ENCODE data around the gene ZMYND12. TPM values are rescaled to one million over a fixed set of nuclear protein-coding genes. Genes with fewer than 3 reads are reported as not detected.
A peak's percentile ranks its signal among the peaks of the same experiment; 100 is the strongest.
"Not testable (repeated sequence)": the region's sequence is repeated elsewhere in the genome, so short reads cannot be mapped to it uniquely, and the experiment has no call there.

ZMYND12 gene
- 2.8 TPM for total RNA-seq
- long read RNA-seq, partial matches to known transcripts, result 1 of 1 reads
- long read RNA-seq, other reads (novel, unspliced or antisense), result 0 of 1 reads

GRCh38 chr1:42456010-42456753 lies at the start of gene ZMYND12, which contains the start of gene PPCS:
TSS of gene ZMYND12 (minus strand) at chr1:42456022. CDS start at chr1:42455997, 25 bp downstream.
TSS of gene PPCS (plus strand) at chr1:42456543. CDS start at chr1:42456566, 23 bp downstream.
- intact Hi-C loops (cut with DNase I), result no loop called here
- Histone ChIP-seq H3K4me1 (peaks cover 15% of the 10 kb centered on the region), H3K36me3 (peaks cover 34% of the 10 kb centered on the region), H3K9me3 (no peaks in the 10 kb centered on the region), H3K27ac (peak within 1 kb of the TSS; percentile 97), H3K27me3 (ENCODE audit: low read depth) (no peaks in the 10 kb centered on the region), H3K4me3 (peak within 1 kb of the TSS; percentile 98)
- ATAC-seq (peak; percentile 97 to 98), DNase-seq (peak; percentile 95)
- TF ChIP-seq CTCF (IDR thresholded peaks at IDR 0.05), result no peak

- H3K36me3 ChIP-seq, result no peaks in the 10 kb centered on the region
- H3K9me3 ChIP-seq, result peaks cover 54% of the 10 kb centered on the region
- intact Hi-C loops (cut with DNase I), result no loop called here
- DNase-seq, result no peak
- no peak for TF ChIP-seq CTCF (IDR thresholded peaks at IDR 0.05)
- no peaks in the 10 kb centered on the region for H3K4me1 ChIP-seq
- H3K27me3 ChIP-seq (ENCODE audit: low read depth), result no peaks in the 10 kb centered on the region
- no peak overlapping the region for H3K27ac ChIP-seq
- ATAC-seq, result no peak
- H3K4me3 ChIP-seq, result no peak overlapping the region
Measured at GRCh38 chr1:42504535-42505128, 48.8 kb upstream of the ZMYND12 start.

GRCh38 chr1:42502031-42502430 lies 46.2 kb upstream of the ZMYND12 start:
- peaks cover 41% of the 10 kb centered on the region for H3K9me3 ChIP-seq
- DNase-seq; H3K4me3 ChIP-seq; H3K27ac ChIP-seq; H3K27me3 ChIP-seq (ENCODE audit: low read depth); H3K4me1 ChIP-seq; intact Hi-C loops (cut with DNase I); ATAC-seq; H3K36me3 ChIP-seq: not testable (repeated sequence)

- Histone ChIP-seq H3K27ac (no peak overlapping the region), H3K9me3 (no peaks in the 10 kb centered on the region), H3K4me3 (no peak overlapping the region), H3K36me3 (peaks cover 9% of the 10 kb centered on the region), H3K27me3 (ENCODE audit: low read depth) (no peaks in the 10 kb centered on the region), H3K4me1 (no peaks in the 10 kb centered on the region)
- no peak for TF ChIP-seq CTCF (IDR thresholded peaks at IDR 0.05)
- ATAC-seq (no peak), DNase-seq (no peak)
- intact Hi-C loops (cut with DNase I), result no loop called here
Measured at GRCh38 chr1:42490237-42490636, 34.4 kb upstream of the ZMYND12 start.

- no peak for TF ChIP-seq CTCF (IDR thresholded peaks at IDR 0.05)
- intact Hi-C loops (cut with DNase I), result no loop called here
- no peak overlapping the region for H3K27ac ChIP-seq
- peaks cover 20% of the 10 kb centered on the region for H3K36me3 ChIP-seq
- H3K4me3 ChIP-seq, result no peak overlapping the region
- ATAC-seq (peak in 1 of 2 donors; percentile 55), DNase-seq (no peak)
- no peaks in the 10 kb centered on the region for H3K9me3 ChIP-seq
- no peaks in the 10 kb centered on the region for H3K27me3 ChIP-seq (ENCODE audit: low read depth)
- H3K4me1 ChIP-seq, result no peaks in the 10 kb centered on the region
Measured at GRCh38 chr1:42484382-42484781, 28.6 kb upstream of the ZMYND12 start.

- Histone ChIP-seq H3K4me3 (no peak overlapping the region), H3K9me3 (no peaks in the 10 kb centered on the region), H3K4me1 (no peaks in the 10 kb centered on the region), H3K36me3 (peaks cover 20% of the 10 kb centered on the region), H3K27ac (no peak overlapping the region), H3K27me3 (ENCODE audit: low read depth) (no peaks in the 10 kb centered on the region)
- DNase-seq (no peak), ATAC-seq (no peak)
- TF ChIP-seq CTCF (IDR thresholded peaks at IDR 0.05), result no peak
- intact Hi-C loops (cut with DNase I), result no loop called here
Measured at GRCh38 chr1:42482635-42483153, 26.9 kb upstream of the ZMYND12 start.
